Stimulated activated CD8-positive, alpha-beta memory T cell treated with anti-CD3 and anti-CD28 coated beads, Interleukin-7, amount 100 ng/mL, for 24 hours (primary cell): ENCODE data around the gene PIK3AP1.
"Not testable (repeated sequence)": the region's sequence is repeated elsewhere in the genome, so short reads cannot be mapped to it uniquely, and the experiment has no call there.

Experiments used
- DNase-seq: peaks from one replicate; pipeline ENCODE4 v3.0.0-alpha.2; 2020; ENCODE audit warnings: low read depth

Gene PIK3AP1

GRCh38 chr10:96696845-96697425, 23.4 kb downstream of the PIK3AP1 start:
- no peak for DNase-seq

GRCh38 chr10:96695975-96696634, 24.2 kb downstream of the PIK3AP1 start:
- DNase-seq = no peak

GRCh38 chr10:96695366-96695765, 24.9 kb downstream of the PIK3AP1 start:
- DNase-seq = no peak

- no peak for DNase-seq
Observed at GRCh38 chr10:96693431-96693830, 26.9 kb downstream of the PIK3AP1 start.

- DNase-seq = no peak
Observed at GRCh38 chr10:96692427-96692826, 27.9 kb downstream of the PIK3AP1 start.

GRCh38 chr10:96691761-96692160, 28.6 kb downstream of the PIK3AP1 start:
- no peak for DNase-seq

GRCh38 chr10:96690755-96691730, 29.3 kb downstream of the PIK3AP1 start:
- no peak for DNase-seq

GRCh38 chr10:96688789-96689188, 31.5 kb downstream of the PIK3AP1 start:
- DNase-seq = no peak

- no peak for DNase-seq
Observed at GRCh38 chr10:96687317-96688012, 32.8 kb downstream of the PIK3AP1 start.

- no peak for DNase-seq
Observed at GRCh38 chr10:96686514-96686913, 33.8 kb downstream of the PIK3AP1 start.

GRCh38 chr10:96685306-96685705, 35.0 kb downstream of the PIK3AP1 start:
- no peak for DNase-seq

GRCh38 chr10:96684826-96685225, 35.5 kb downstream of the PIK3AP1 start:
- DNase-seq = no peak

GRCh38 chr10:96683710-96684109, 36.6 kb downstream of the PIK3AP1 start:
- DNase-seq = no peak

GRCh38 chr10:96683065-96683464, 37.2 kb downstream of the PIK3AP1 start:
- DNase-seq = no peak

GRCh38 chr10:96681524-96681923, 38.8 kb downstream of the PIK3AP1 start:
- no peak for DNase-seq

- DNase-seq = not testable (repeated sequence)
Observed at GRCh38 chr10:96680463-96680862, 39.9 kb downstream of the PIK3AP1 start.

- DNase-seq = no peak
Observed at GRCh38 chr10:96678725-96679124, 41.6 kb downstream of the PIK3AP1 start.

- DNase-seq = no peak
Observed at GRCh38 chr10:96676272-96677112, 43.8 kb downstream of the PIK3AP1 start.

GRCh38 chr10:96675846-96676245, 44.5 kb downstream of the PIK3AP1 start:
- no peak for DNase-seq

GRCh38 chr10:96673318-96674099, 46.8 kb downstream of the PIK3AP1 start:
- no peak for DNase-seq
